HCT116 (cell line): ENCODE measurements around the gene TEDC1.

Experiments used
- CTCF ChIP-seq, 3 experiments: fragments of 200-600 bp in 1 of 3; sonication (generic) in 1 of 3; IDR thresholded peaks in 2 of 3; conservative IDR thresholded peaks in 1 of 3; 2 replicates each; pipeline ENCODE4 v1.5.1; 2012 to 2017; ENCODE audit warnings: low read depth in 2 of 3, low read length in 2 of 3, antibody characterized with exemption in 1 of 3, borderline replicate concordance in 1 of 3, control low read depth in 1 of 3, mild to moderate bottlenecking in 1 of 3, mixed read lengths in 1 of 3, mixed run types in 1 of 3, moderate library complexity in 1 of 3; ENCODE audit not compliant: insufficient read depth in 1 of 3
- EZH2 ChIP-seq: fragments of 200-600 bp; sonication (generic); IDR thresholded peaks from 2 replicates; pipeline ENCODE4 v1.6.1; 2017; ENCODE audit warnings: antibody characterized with exemption, mixed run types
- EZH2phosphoT487 ChIP-seq: fragments of 200-600 bp; IDR thresholded peaks from 2 replicates; pipeline ENCODE4 v1.6.1; 2018; ENCODE audit warnings: antibody characterized with exemption, borderline replicate concordance
- MAX ChIP-seq: IDR thresholded peaks from 2 replicates; pipeline ENCODE4 v1.6.1; 2012
- POLR2A ChIP-seq: IDR thresholded peaks from 2 replicates; pipeline ENCODE4 v1.7.0; 2011; ENCODE audit warnings: borderline replicate concordance; ENCODE audit not compliant: insufficient read depth, insufficient read length; ENCODE audit errors: extremely low read depth
- POLR2AphosphoS5 ChIP-seq: IDR thresholded peaks from 2 replicates; pipeline ENCODE4 v1.6.1; 2011; ENCODE audit warnings: mild to moderate bottlenecking, low read depth, low read length, moderate library complexity
- RAD21 ChIP-seq: IDR thresholded peaks from 2 replicates; pipeline ENCODE4 v1.6.1; 2012; ENCODE audit warnings: low read depth, mild to moderate bottlenecking
- REST ChIP-seq: IDR thresholded peaks from 2 replicates; pipeline ENCODE4 v1.6.1; 2012; ENCODE audit warnings: low read depth
- YY1 ChIP-seq: IDR thresholded peaks from 2 replicates; pipeline ENCODE4 v1.6.1; 2011; ENCODE audit warnings: low read length, low read depth, moderate library complexity, mild to moderate bottlenecking; ENCODE audit not compliant: insufficient replicate concordance; ENCODE audit errors: extremely low read depth
- ZFX ChIP-seq: fragments of 450-650 bp; IDR thresholded peaks from 2 replicates; pipeline ENCODE4 v1.6.1; 2017

- TF ChIP-seq REST (no peak), POLR2AphosphoS5 (no peak), ZFX (no peak), CTCF (IDR thresholded peaks at IDR 0.05 in 2 of 3, conservative IDR thresholded peaks at IDR 0.05 in 1 of 3; ENCODE audit: borderline replicate concordance in 1 of 3, insufficient read depth in 1 of 3, low read depth in 2 of 3, low read length in 2 of 3) (no peak), POLR2A (no peak), EZH2phosphoT487 (no peak), YY1 (no peak), MAX (no peak), RAD21 (no peak), EZH2 (no peak)
Measured at GRCh38 chr14:105460116-105460515, 30.9 kb upstream of the TEDC1 start.
